ENCODE measurements around the gene CRIP2.
A peak's percentile ranks its signal among the peaks of the same experiment; 100 is the strongest.

CRIP2 gene

DNA sequence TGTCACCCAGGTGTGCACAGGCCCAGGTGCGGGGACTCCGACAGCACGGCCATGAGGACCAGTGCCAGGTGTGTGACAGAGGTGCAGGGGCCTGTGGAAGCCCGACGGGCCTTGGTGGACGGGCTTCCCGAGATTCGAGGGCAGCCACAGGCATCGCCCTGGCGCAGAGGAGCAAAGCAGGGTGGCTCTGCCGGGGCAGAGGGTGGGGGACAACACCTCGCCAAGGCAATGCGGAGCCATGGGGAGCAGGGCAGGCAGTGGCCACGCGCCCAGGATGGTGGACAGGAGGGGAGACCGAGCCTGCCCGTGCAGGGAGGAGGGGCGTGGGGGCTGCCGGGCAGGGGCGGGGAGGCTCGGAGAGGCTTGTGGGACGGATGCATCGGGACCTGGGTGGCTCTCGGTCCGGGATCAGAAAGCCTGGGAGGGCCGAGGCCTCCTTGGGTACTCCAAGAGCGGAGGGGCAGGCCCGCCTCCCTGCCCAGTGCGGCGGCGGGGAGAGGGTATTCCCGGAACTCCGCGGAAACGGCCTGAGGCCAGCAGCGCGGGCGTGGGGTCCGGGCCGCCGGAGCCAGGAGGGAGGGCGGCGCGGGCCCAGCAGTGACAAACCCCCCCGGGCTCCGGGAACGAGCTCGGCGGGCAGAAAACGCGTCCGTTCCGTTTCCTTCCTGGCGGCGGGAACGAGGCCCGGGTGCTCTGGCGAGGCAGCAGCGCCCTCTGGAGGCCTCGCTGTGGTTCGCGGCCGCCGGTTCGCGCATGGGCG lies 53.4 kb downstream of the CRIP2 start:
- DNase-seq (ENCODE audit: low read depth): peak; percentile 16

DNA sequence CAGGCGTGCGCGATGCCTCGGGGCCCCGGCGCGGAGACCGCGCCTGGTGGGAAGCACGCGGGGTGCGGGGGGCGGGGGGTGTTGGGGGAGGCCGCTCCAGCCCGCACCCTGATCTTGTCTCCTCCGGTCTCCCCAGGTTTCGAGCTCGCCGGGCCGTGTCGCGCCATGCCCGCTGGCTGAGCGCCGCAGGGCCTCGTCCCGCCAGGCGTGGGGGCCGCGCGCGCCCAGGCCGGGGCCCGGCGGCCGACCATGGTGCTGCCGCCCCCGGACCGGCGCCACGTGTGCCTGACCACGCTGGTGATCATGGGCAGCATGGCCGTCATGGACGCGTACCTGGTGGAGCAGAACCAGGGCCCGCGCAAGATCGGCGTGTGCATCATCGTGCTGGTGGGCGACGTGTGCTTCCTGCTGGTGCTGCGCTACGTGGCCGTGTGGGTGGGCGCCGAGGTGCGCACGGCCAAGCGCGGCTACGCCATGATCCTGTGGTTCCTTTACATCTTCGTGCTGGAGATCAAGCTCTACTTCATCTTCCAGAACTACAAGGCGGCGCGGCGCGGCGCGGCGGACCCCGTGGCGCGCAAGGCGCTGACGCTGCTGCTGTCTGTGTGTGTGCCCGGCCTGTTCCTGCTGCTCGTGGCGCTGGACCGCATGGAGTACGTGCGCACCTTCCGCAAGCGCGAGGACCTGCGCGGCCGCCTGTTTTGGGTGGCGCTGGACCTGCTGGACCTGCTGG lies 54.1 kb downstream of the CRIP2 start:
- no peak for DNase-seq (ENCODE audit: low read depth)

DNA sequence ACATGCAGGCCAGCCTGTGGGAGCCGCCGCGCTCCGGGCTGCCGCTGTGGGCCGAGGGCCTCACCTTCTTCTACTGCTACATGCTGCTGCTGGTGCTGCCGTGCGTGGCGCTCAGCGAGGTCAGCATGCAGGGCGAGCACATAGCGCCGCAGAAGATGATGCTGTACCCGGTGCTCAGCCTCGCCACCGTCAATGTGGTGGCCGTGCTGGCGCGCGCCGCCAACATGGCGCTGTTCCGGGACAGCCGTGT lies 54.6 kb downstream of the CRIP2 start:
- DNase-seq (ENCODE audit: low read depth): no peak
